ENCODE results near the gene IKZF3. TPM values are rescaled to one million over a fixed set of nuclear protein-coding genes. Genes with fewer than 3 reads are reported as not detected.
"Not testable (repeated sequence)": the region's sequence is repeated elsewhere in the genome, so short reads cannot be mapped to it uniquely, and the experiment has no call there.

Gene IKZF3
- polyA plus RNA-seq, 3 donors from 2014 or later: 3.1 to 77.5 (median 15.7) TPM

GRCh38 chr17:39781031-39781860, 82.9 kb downstream of the IKZF3 start:
- no peak for DNase-seq
- H3K4me3 Mint-ChIP-seq: peak overlapping the region; percentile 49 to 79 (median 79)
- H3K36me3 Mint-ChIP-seq: peaks cover 18 to 34% (median 22%) of the 10 kb centered on the region in 3 donors
- peaks cover 0 to 6% (median 0%) of the 10 kb centered on the region in 3 donors for H3K27me3 Mint-ChIP-seq (ENCODE audit: low read depth in 3 of 3)
- H3K4me1 Mint-ChIP-seq: peaks cover 76 to 89% of the 10 kb centered on the region in 2 donors
- no peaks in the 10 kb centered on the region for H3K9me3 Mint-ChIP-seq
- peak overlapping the region; percentile 91 to 98 (median 94) for H3K27ac Mint-ChIP-seq

- Mint-ChIP-seq H3K9me3 (no peaks in the 10 kb centered on the region), H3K36me3 (peaks cover 16 to 22% (median 17%) of the 10 kb centered on the region in 3 donors), H3K27me3 (ENCODE audit: low read depth in 3 of 3) (peaks cover 2 to 11% (median 9%) of the 10 kb centered on the region in 3 donors), H3K4me3 (peak overlapping the region; percentile 81 to 94 (median 91)), H3K27ac (peak overlapping the region; percentile 91 to 99 (median 96)), H3K4me1 (peaks cover 82 to 93% of the 10 kb centered on the region in 2 donors)
- no peak for DNase-seq
These were observed 86.4 kb downstream of the IKZF3 start for GRCh38 chr17:39777534-39778365.

GRCh38 chr17:39776252-39776651, 87.9 kb downstream of the IKZF3 start:
- Mint-ChIP-seq H3K9me3 (no peaks in the 10 kb centered on the region), H3K4me1 (peaks cover 82 to 93% of the 10 kb centered on the region in 2 donors), H3K36me3 (peaks cover 18 to 29% (median 28%) of the 10 kb centered on the region in 3 donors), H3K4me3 (peak overlapping the region; percentile 81 to 94 (median 91)), H3K27ac (peak overlapping the region; percentile 91 to 99 (median 96)), H3K27me3 (ENCODE audit: low read depth in 3 of 3) (peaks cover 7 to 9% (median 7%) of the 10 kb centered on the region in 3 donors)
- no peak for DNase-seq

GRCh38 chr17:39775031-39775430, 89.1 kb downstream of the IKZF3 start:
- H3K36me3 Mint-ChIP-seq: peaks cover 19 to 30% (median 30%) of the 10 kb centered on the region in 3 donors
- no peak for DNase-seq
- H3K27ac Mint-ChIP-seq: peak overlapping the region; percentile 91 to 99 (median 96)
- no peaks in the 10 kb centered on the region for H3K9me3 Mint-ChIP-seq
- peaks cover 85 to 96% of the 10 kb centered on the region in 2 donors for H3K4me1 Mint-ChIP-seq
- H3K27me3 Mint-ChIP-seq (ENCODE audit: low read depth in 3 of 3): peaks cover 7 to 10% (median 7%) of the 10 kb centered on the region in 3 donors
- peak overlapping the region; percentile 81 to 94 (median 91) for H3K4me3 Mint-ChIP-seq

- Mint-ChIP-seq H3K27ac (peak overlapping the region; percentile 93 to 99 (median 96)), H3K36me3 (peaks cover 20 to 37% (median 32%) of the 10 kb centered on the region in 3 donors), H3K4me3 (peak overlapping the region; percentile 81 to 94 (median 91)), H3K4me1 (peaks cover 91 to 98% of the 10 kb centered on the region in 2 donors), H3K9me3 (no peaks in the 10 kb centered on the region), H3K27me3 (ENCODE audit: low read depth in 3 of 3) (peaks cover 7 to 13% (median 7%) of the 10 kb centered on the region in 3 donors)
- no peak for DNase-seq
These were observed 90.1 kb downstream of the IKZF3 start for GRCh38 chr17:39774047-39774446.

- Mint-ChIP-seq H3K4me1 (peaks cover 91 to 98% of the 10 kb centered on the region in 2 donors), H3K4me3 (peak overlapping the region; percentile 81 to 94 (median 91)), H3K36me3 (peaks cover 27 to 43% (median 36%) of the 10 kb centered on the region in 3 donors), H3K9me3 (no peaks in the 10 kb centered on the region), H3K27ac (peak overlapping the region; percentile 93 to 99 (median 98)), H3K27me3 (ENCODE audit: low read depth in 3 of 3) (peaks cover 7 to 15% (median 7%) of the 10 kb centered on the region in 3 donors)
- peak; percentile 66 to 72 (median 66) for DNase-seq
These were observed 90.9 kb downstream of the IKZF3 start for GRCh38 chr17:39772987-39773934.

GRCh38 chr17:39772415-39772814, 91.7 kb downstream of the IKZF3 start:
- H3K27me3 Mint-ChIP-seq (ENCODE audit: low read depth in 3 of 3): peaks cover 7 to 15% (median 8%) of the 10 kb centered on the region in 3 donors
- H3K27ac Mint-ChIP-seq: peak overlapping the region; percentile 93 to 99 (median 98)
- H3K36me3 Mint-ChIP-seq: peaks cover 32 to 44% (median 37%) of the 10 kb centered on the region in 3 donors
- H3K4me3 Mint-ChIP-seq: peak overlapping the region; percentile 81 to 94 (median 91)
- peak in 1 of 3 donors; percentile 34 for DNase-seq
- H3K4me1 Mint-ChIP-seq: peaks cover 92 to 98% of the 10 kb centered on the region in 2 donors
- no peaks in the 10 kb centered on the region for H3K9me3 Mint-ChIP-seq

GRCh38 chr17:39769974-39770587, 94.0 kb downstream of the IKZF3 start:
- H3K9me3 Mint-ChIP-seq: no peaks in the 10 kb centered on the region
- peaks cover 46 to 57% (median 49%) of the 10 kb centered on the region in 3 donors for H3K36me3 Mint-ChIP-seq

GRCh38 chr17:39767147-39767546, 97.0 kb downstream of the IKZF3 start:
- no peaks in the 10 kb centered on the region for H3K9me3 Mint-ChIP-seq
- peak overlapping the region; percentile 76 to 94 (median 89) for H3K4me3 Mint-ChIP-seq
- peaks cover 52 to 62% (median 56%) of the 10 kb centered on the region in 3 donors for H3K36me3 Mint-ChIP-seq
- H3K4me1 Mint-ChIP-seq: peaks cover 90 to 95% of the 10 kb centered on the region in 2 donors
- peak; percentile 59 to 69 (median 62) for DNase-seq
- H3K27me3 Mint-ChIP-seq (ENCODE audit: low read depth in 3 of 3): peaks cover 5 to 10% (median 5%) of the 10 kb centered on the region in 3 donors
- peak overlapping the region; percentile 93 to 99 (median 98) for H3K27ac Mint-ChIP-seq

More at GRCh38 chr17:39769974-39770587, 94.0 kb downstream of the IKZF3 start:
- Mint-ChIP-seq H3K27ac (peak overlapping the region; percentile 93 to 99 (median 98)), H3K4me3 (peak overlapping the region; percentile 70 to 94 (median 91)), H3K4me1 (peaks cover 100% of the 10 kb centered on the region in 2 donors), H3K27me3 (ENCODE audit: low read depth in 3 of 3) (peaks cover 7 to 14% (median 12%) of the 10 kb centered on the region in 3 donors)
- DNase-seq: peak; percentile 61 to 65 (median 63)

- H3K9me3 Mint-ChIP-seq: no peaks in the 10 kb centered on the region
- peak overlapping the region; percentile 93 to 99 (median 98) for H3K27ac Mint-ChIP-seq
- H3K36me3 Mint-ChIP-seq: peaks cover 49 to 58% (median 54%) of the 10 kb centered on the region in 3 donors
- peaks cover 0 to 13% (median 10%) of the 10 kb centered on the region in 3 donors for H3K27me3 Mint-ChIP-seq (ENCODE audit: low read depth in 3 of 3)
- H3K4me3 Mint-ChIP-seq: peak overlapping the region; percentile 76 to 94 (median 89)
- peak in 1 of 3 donors; percentile 55 for DNase-seq
- peaks cover 86 to 91% of the 10 kb centered on the region in 2 donors for H3K4me1 Mint-ChIP-seq
These were observed 98.3 kb downstream of the IKZF3 start for GRCh38 chr17:39765766-39766165.

GRCh38 chr17:39765175-39765574, 98.9 kb downstream of the IKZF3 start:
- Mint-ChIP-seq H3K27me3 (ENCODE audit: low read depth in 3 of 3) (peaks cover 0 to 13% (median 12%) of the 10 kb centered on the region in 3 donors), H3K4me1 (peaks cover 84 to 89% of the 10 kb centered on the region in 2 donors), H3K36me3 (peaks cover 49 to 58% (median 54%) of the 10 kb centered on the region in 3 donors), H3K4me3 (peak overlapping the region; percentile 76 to 94 (median 89)), H3K27ac (peak overlapping the region; percentile 93 to 99 (median 98)), H3K9me3 (no peaks in the 10 kb centered on the region)
- DNase-seq: no peak

- peaks cover 0 to 14% (median 12%) of the 10 kb centered on the region in 3 donors for H3K27me3 Mint-ChIP-seq (ENCODE audit: low read depth in 3 of 3)
- H3K4me1 Mint-ChIP-seq: peaks cover 82 to 88% of the 10 kb centered on the region in 2 donors
- not testable (repeated sequence) for DNase-seq, H3K9me3 Mint-ChIP-seq
- peak overlapping the region in 1 of 5 donors; percentile 94 for H3K4me3 Mint-ChIP-seq
- H3K36me3 Mint-ChIP-seq: peaks cover 49 to 53% (median 51%) of the 10 kb centered on the region in 3 donors
- peak overlapping the region; percentile 17 to 99 (median 94) for H3K27ac Mint-ChIP-seq
These were observed 99.9 kb downstream of the IKZF3 start for GRCh38 chr17:39764171-39764570.

Measured in immature natural killer cell (primary cell).